Testis (tissue), 2 donors: ENCODE data around the gene SULT2A1.

Experiments used
- POLR2A ChIP-seq: fragments of 450-650 bp; IDR thresholded peaks from one replicate; pipeline ENCODE4 v1.6.1; 2017; ENCODE audit warnings: antibody characterized with exemption, mild to moderate bottlenecking, moderate library complexity
- TF ChIP-seq, protein P1 (sequence below), 3 experiments: fragments of 450-650 bp in 2 of 3; fragments of 200-600 bp in 1 of 3; sonication (generic) in 1 of 3; IDR thresholded peaks; one replicate each; pipeline ENCODE4 v1.5.1; 2016 to 2019; ENCODE audit warnings: antibody characterized with exemption in 3 of 3, mild to moderate bottlenecking in 2 of 3, moderate library complexity in 1 of 3

DNA sequence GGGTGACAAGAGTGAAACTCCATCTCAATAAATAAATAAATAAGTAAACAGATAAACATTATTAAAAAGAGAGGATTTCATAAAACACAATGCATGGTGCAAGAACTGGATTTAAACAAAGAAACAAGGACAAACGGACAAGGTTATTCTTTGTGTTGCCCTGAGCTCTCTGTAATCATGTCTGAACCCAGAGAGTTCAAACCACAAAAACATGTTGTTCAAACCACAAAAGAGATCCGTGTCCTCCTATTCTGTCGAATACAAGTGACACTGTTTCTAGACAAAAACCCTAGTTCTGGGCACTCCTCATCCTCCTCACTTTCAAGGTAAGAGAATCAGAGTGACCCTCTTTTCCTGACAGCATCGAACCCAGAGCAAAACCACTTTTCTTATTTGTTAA, 31.7 kb downstream of the SULT2A1 start:
- TF ChIP-seq, protein P1, sequence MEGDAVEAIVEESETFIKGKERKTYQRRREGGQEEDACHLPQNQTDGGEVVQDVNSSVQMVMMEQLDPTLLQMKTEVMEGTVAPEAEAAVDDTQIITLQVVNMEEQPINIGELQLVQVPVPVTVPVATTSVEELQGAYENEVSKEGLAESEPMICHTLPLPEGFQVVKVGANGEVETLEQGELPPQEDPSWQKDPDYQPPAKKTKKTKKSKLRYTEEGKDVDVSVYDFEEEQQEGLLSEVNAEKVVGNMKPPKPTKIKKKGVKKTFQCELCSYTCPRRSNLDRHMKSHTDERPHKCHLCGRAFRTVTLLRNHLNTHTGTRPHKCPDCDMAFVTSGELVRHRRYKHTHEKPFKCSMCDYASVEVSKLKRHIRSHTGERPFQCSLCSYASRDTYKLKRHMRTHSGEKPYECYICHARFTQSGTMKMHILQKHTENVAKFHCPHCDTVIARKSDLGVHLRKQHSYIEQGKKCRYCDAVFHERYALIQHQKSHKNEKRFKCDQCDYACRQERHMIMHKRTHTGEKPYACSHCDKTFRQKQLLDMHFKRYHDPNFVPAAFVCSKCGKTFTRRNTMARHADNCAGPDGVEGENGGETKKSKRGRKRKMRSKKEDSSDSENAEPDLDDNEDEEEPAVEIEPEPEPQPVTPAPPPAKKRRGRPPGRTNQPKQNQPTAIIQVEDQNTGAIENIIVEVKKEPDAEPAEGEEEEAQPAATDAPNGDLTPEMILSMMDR (IDR thresholded peaks at IDR 0.05), result no peak
- no peak for TF ChIP-seq POLR2A
